HCT116 (cell line): Measurements from ENCODE around the gene NNAT. TPM values are rescaled to one million over a fixed set of nuclear protein-coding genes. Genes with fewer than 3 reads are reported as not detected.

Source experiments
- ATAC-seq: fragments of 200-7000 bp; cut with Tn5 transposase; 2 replicates; pipeline ENCODE4 v1.9.1; 2020; ENCODE audit warnings: mild to moderate bottlenecking, moderate library complexity
- BruUV-seq: library from RNA; stranded (reverse); fragments of 400-500 nt; replicated peaks from 2 replicates; lab custom pipeline; 2021; lab: Mats Ljungman, UMichigan
- CTCF ChIA-PET: fragments of 300-600 bp; sonication (Branson Sonifier 250); formaldehyde crosslinking; loops from one replicate; lab custom pipeline; 2021; ENCODE audit warnings: antibody characterized with exemption; lab: Charles Lee
- POLR2A ChIA-PET: fragments of 300-600, 350-600 bp; sonication (Branson Sonifier 250); formaldehyde crosslinking; loops from one replicate; lab custom pipeline; 2021; ENCODE audit warnings: antibody characterized with exemption; lab: Charles Lee
- RAD21 ChIA-PET, 2 experiments: fragments of 300-600 bp; sonication (Branson Sonifier 250); formaldehyde crosslinking; loops; one replicate each; lab custom pipeline; 2023; ENCODE audit warnings: low total read pairs in 2 of 2; ENCODE audit not compliant: uncharacterized antibody in 2 of 2, unreplicated experiment in 2 of 2, low non-redundant PET in 1 of 2; lab: Charles Lee
- DNase-seq: peaks from one replicate; pipeline ENCODE4 v3.0.0-alpha.2; 2010; ENCODE audit warnings: low read depth, low spot score
- H2AFZ ChIP-seq: fragments of 200-600 bp; shearing (Covaris generic), sonication (generic); 2 replicates; pipeline ENCODE4 v1.6.1; 2017; ENCODE audit warnings: low read depth, mixed run types, mixed read lengths, antibody characterized with exemption, low read length; ENCODE audit not compliant: poor library complexity, severe bottlenecking
- H3K27ac ChIP-seq: 2 replicates; pipeline ENCODE4 v1.5.1; 2012; ENCODE audit warnings: low read depth, low read length
- H3K27me3 ChIP-seq: fragments of 200-600 bp; sonication (generic); 2 replicates; pipeline ENCODE4 v1.6.1; 2016; ENCODE audit warnings: mixed run types, low read length, mixed read lengths; ENCODE audit not compliant: insufficient read depth
- H3K36me3 ChIP-seq, 2 experiments: fragments of 200-500 bp in 1 of 2; fragments of 200-600 bp in 1 of 2; sonication (Bioruptor generic) in 1 of 2; sonication (generic) in 1 of 2; 2 replicates each; pipeline versions ENCODE4 v1.5.1 to v1.6.1; 2014 to 2016; ENCODE audit warnings: low read length in 2 of 2, inconsistent platforms in 1 of 2, mixed read lengths in 1 of 2, mixed run types in 1 of 2; ENCODE audit not compliant: insufficient read depth in 2 of 2, control insufficient read depth in 1 of 2
- H3K4me1 ChIP-seq, 2 experiments: fragments of 200-600 bp in 1 of 2; sonication (generic) in 1 of 2; 2 replicates each; pipeline versions ENCODE4 v1.5.1 to v1.6.1; 2012 to 2017; ENCODE audit warnings: low read length in 2 of 2, inconsistent platforms in 1 of 2, mild to moderate bottlenecking in 1 of 2, mixed read lengths in 1 of 2, mixed run types in 1 of 2, moderate library complexity in 1 of 2; ENCODE audit not compliant: insufficient read depth in 2 of 2, control insufficient read depth in 1 of 2
- H3K4me2 ChIP-seq: fragments of 200-600 bp; sonication (generic); 2 replicates; pipeline ENCODE4 v1.6.1; 2017; ENCODE audit warnings: mixed run types, low read length, mixed read lengths
- H3K4me3 ChIP-seq, 2 experiments: fragments of 200-600 bp in 1 of 2; sonication (generic) in 1 of 2; replicated peaks in 1 of 2; 2 replicates each; pipeline ENCODE4 v1.5.1; 2011 to 2016; ENCODE audit warnings: low read length in 2 of 2, control low read depth in 1 of 2, low read depth in 1 of 2, mild to moderate bottlenecking in 1 of 2, mixed read lengths in 1 of 2, mixed run types in 1 of 2
- H3K79me2 ChIP-seq: fragments of 200-600 bp; sonication (generic); 2 replicates; pipeline ENCODE4 v1.6.1; 2017; ENCODE audit warnings: mild to moderate bottlenecking, mixed run types, low read length, moderate library complexity, mixed read lengths; ENCODE audit not compliant: insufficient read depth
- H3K9ac ChIP-seq: fragments of 200-600 bp; sonication (generic); 2 replicates; pipeline ENCODE4 v1.6.1; 2016; ENCODE audit warnings: low read length, mixed read lengths
- H3K9me2 ChIP-seq: fragments of 200-600 bp; sonication (generic), shearing (Covaris generic); 2 replicates; pipeline ENCODE4 v1.6.1; 2017; ENCODE audit warnings: mixed run types, mild to moderate bottlenecking, moderate library complexity; ENCODE audit not compliant: insufficient read depth
- H3K9me3 ChIP-seq, 2 experiments: fragments of 200-500 bp in 1 of 2; fragments of 200-600 bp in 1 of 2; sonication (Bioruptor generic) in 1 of 2; sonication (generic) in 1 of 2; 2 replicates each; pipeline ENCODE4 v1.6.1; 2014 to 2017; ENCODE audit warnings: low read length in 2 of 2, mixed read lengths in 2 of 2, inconsistent platforms in 1 of 2, low read depth in 1 of 2, mild to moderate bottlenecking in 1 of 2, mixed run types in 1 of 2, moderate library complexity in 1 of 2; ENCODE audit not compliant: control insufficient read depth in 1 of 2, insufficient read depth in 1 of 2
- H4K20me1 ChIP-seq: fragments of 200-600 bp; sonication (generic), shearing (Covaris generic); 2 replicates; pipeline ENCODE4 v1.6.1; 2017; ENCODE audit warnings: mixed run types, mild to moderate bottlenecking, moderate library complexity; ENCODE audit not compliant: insufficient read depth
- CBX3 ChIP-seq: IDR thresholded peaks from 2 replicates; pipeline ENCODE4 v1.6.1; 2012; ENCODE audit warnings: low read depth
- EGR1 ChIP-seq: IDR thresholded peaks from 2 replicates; pipeline ENCODE4 v1.6.1; 2012; ENCODE audit warnings: low read depth
- ELF1 ChIP-seq: IDR thresholded peaks from 2 replicates; pipeline ENCODE4 v1.6.1; 2012; ENCODE audit warnings: low read depth, borderline replicate concordance
- EZH2 ChIP-seq: fragments of 200-600 bp; sonication (generic); IDR thresholded peaks from 2 replicates; pipeline ENCODE4 v1.6.1; 2017; ENCODE audit warnings: antibody characterized with exemption, mixed run types
- JUND ChIP-seq: IDR thresholded peaks from 2 replicates; pipeline ENCODE4 v1.6.1; 2012
- POLR2AphosphoS5 ChIP-seq: IDR thresholded peaks from 2 replicates; pipeline ENCODE4 v1.6.1; 2011; ENCODE audit warnings: mild to moderate bottlenecking, low read depth, low read length, moderate library complexity
- RAD21 ChIP-seq: IDR thresholded peaks from 2 replicates; pipeline ENCODE4 v1.6.1; 2012; ENCODE audit warnings: low read depth, mild to moderate bottlenecking
- SIN3A ChIP-seq: IDR thresholded peaks from 2 replicates; pipeline ENCODE4 v1.6.1; 2012; ENCODE audit warnings: low read depth
- SP1 ChIP-seq: IDR thresholded peaks from 2 replicates; pipeline ENCODE4 v1.6.1; 2012; ENCODE audit warnings: low read depth
- SRF ChIP-seq: IDR thresholded peaks from 2 replicates; pipeline ENCODE4 v1.6.1; 2012; ENCODE audit warnings: low read depth
- TCF7L2 ChIP-seq: IDR thresholded peaks from 2 replicates; pipeline ENCODE4 v1.7.0; 2011; ENCODE audit warnings: borderline replicate concordance, inconsistent platforms; ENCODE audit not compliant: insufficient read depth, insufficient read length; ENCODE audit errors: extremely low read depth
- YY1 ChIP-seq: IDR thresholded peaks from 2 replicates; pipeline ENCODE4 v1.6.1; 2011; ENCODE audit warnings: low read length, low read depth, moderate library complexity, mild to moderate bottlenecking; ENCODE audit not compliant: insufficient replicate concordance; ENCODE audit errors: extremely low read depth
- ZFX ChIP-seq: fragments of 450-650 bp; IDR thresholded peaks from 2 replicates; pipeline ENCODE4 v1.6.1; 2017
- ZNF274 ChIP-seq: fragments of 200-500 bp; sonication (Bioruptor generic); IDR thresholded peaks from 2 replicates; pipeline ENCODE4 v1.6.1; 2014; ENCODE audit warnings: mild to moderate bottlenecking, low read depth, low read length, inconsistent platforms
- intact Hi-C: fragments of 100-400 bp; cut with micrococcal nuclease; formaldehyde crosslinking; loops from 2 replicates; pipeline ENCODE4 v1.10.0; 2022
- total RNA-seq: library from RNA; stranded (reverse); gene quantifications from one replicate; pipeline ENCODE4 v1.2.1, GENCODE V29; 2021; ENCODE audit not compliant: unreplicated experiment
- TF ChIP-seq, protein P1 (sequence below): IDR thresholded peaks from 2 replicates; pipeline ENCODE4 v1.6.1; 2012
- TF ChIP-seq, protein P2 (sequence below): IDR thresholded peaks from 2 replicates; pipeline ENCODE4 v1.6.1; 2012; ENCODE audit warnings: low read depth

The NNAT gene
- total RNA-seq, 1 experiment from 2014 or later: not detected

DNA sequence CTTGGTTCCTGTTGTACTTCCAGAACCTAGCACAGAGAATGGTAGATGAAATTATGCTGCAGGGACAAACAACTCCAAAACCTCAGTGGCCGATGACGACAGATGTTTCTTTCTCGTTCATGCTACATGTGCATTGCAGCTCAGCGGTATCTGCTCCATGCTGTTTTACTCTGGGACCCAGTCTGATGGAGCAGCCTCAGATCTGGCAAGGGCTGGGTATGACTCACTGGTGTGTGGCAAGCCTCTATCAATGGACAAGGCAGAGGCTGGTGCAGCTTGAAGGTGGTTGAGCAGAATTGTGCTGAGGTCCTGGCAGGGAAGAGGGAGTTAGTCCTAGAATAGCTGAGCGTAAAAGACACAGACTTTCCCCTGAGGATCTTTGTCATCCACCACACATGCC, 17.0 kb downstream of the NNAT start:
- H3K36me3 ChIP-seq: no peaks in the 10 kb centered on the region
- ChIA-PET RAD21 (no interaction called here), CTCF (interaction anchor here (1.3 kb wide), 1 partner anchor 24 kb away, joined by 3 read pairs; no protein-coding TSS in a partner anchor), POLR2A (no interaction called here)
- H3K4me1 ChIP-seq: peaks cover 0 to 2% of the 10 kb centered on the region in 2 experiments; a peak in 1 of 4 replicates
- no peak for ATAC-seq
- H3K4me2 ChIP-seq: no peak overlapping the region
- H4K20me1 ChIP-seq: no peaks in the 10 kb centered on the region
- no peak overlapping the region for H3K27ac ChIP-seq
- H3K4me3 ChIP-seq: no peak overlapping the region
- no peak overlapping the region for H2AFZ ChIP-seq
- H3K79me2 ChIP-seq: no peaks in the 10 kb centered on the region
- no TSS peak for BruUV-seq
- no peaks in the 10 kb centered on the region for H3K9me3 ChIP-seq
- TF ChIP-seq YY1: no peak
- TF ChIP-seq ZNF274: no peak
- TF ChIP-seq, protein P1, sequence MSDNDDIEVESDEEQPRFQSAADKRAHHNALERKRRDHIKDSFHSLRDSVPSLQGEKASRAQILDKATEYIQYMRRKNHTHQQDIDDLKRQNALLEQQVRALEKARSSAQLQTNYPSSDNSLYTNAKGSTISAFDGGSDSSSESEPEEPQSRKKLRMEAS: no peak
- TF ChIP-seq EGR1: no peak
- no peak for TF ChIP-seq TCF7L2
- no peak for TF ChIP-seq CBX3
- no peak for TF ChIP-seq POLR2AphosphoS5
- TF ChIP-seq JUND: no peak
- no peak for TF ChIP-seq RAD21
- TF ChIP-seq EZH2: no peak
- TF ChIP-seq SRF: no peak
- no peak for TF ChIP-seq SP1
- TF ChIP-seq ZFX: no peak
- TF ChIP-seq, protein P2, sequence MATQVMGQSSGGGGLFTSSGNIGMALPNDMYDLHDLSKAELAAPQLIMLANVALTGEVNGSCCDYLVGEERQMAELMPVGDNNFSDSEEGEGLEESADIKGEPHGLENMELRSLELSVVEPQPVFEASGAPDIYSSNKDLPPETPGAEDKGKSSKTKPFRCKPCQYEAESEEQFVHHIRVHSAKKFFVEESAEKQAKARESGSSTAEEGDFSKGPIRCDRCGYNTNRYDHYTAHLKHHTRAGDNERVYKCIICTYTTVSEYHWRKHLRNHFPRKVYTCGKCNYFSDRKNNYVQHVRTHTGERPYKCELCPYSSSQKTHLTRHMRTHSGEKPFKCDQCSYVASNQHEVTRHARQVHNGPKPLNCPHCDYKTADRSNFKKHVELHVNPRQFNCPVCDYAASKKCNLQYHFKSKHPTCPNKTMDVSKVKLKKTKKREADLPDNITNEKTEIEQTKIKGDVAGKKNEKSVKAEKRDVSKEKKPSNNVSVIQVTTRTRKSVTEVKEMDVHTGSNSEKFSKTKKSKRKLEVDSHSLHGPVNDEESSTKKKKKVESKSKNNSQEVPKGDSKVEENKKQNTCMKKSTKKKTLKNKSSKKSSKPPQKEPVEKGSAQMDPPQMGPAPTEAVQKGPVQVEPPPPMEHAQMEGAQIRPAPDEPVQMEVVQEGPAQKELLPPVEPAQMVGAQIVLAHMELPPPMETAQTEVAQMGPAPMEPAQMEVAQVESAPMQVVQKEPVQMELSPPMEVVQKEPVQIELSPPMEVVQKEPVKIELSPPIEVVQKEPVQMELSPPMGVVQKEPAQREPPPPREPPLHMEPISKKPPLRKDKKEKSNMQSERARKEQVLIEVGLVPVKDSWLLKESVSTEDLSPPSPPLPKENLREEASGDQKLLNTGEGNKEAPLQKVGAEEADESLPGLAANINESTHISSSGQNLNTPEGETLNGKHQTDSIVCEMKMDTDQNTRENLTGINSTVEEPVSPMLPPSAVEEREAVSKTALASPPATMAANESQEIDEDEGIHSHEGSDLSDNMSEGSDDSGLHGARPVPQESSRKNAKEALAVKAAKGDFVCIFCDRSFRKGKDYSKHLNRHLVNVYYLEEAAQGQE: no peak
- TF ChIP-seq SIN3A: no peak
- no peak for TF ChIP-seq ELF1
- TF ChIP-seq, all 23 proteins: peak for 0
- H3K27me3 ChIP-seq: no peaks in the 10 kb centered on the region
- intact Hi-C loops: no loop called here
- H3K9me2 ChIP-seq: no peaks in the 10 kb centered on the region
- no peak for DNase-seq
- H3K9ac ChIP-seq: no peak overlapping the region
